HEK293 (cell line): ENCODE results near the gene SRSF9.

Source experiments
- GFI1B ChIP-seq: fragments of 450-650 bp; formaldehyde crosslinking; IDR thresholded peaks from 2 replicates; pipeline ENCODE4 v1.5.1; 2016; ENCODE audit warnings: missing biosample characterization, missing genetic modification characterization
- HOXA7 ChIP-seq: sonication (generic); formaldehyde crosslinking; IDR thresholded peaks from 2 replicates; pipeline ENCODE4 v1.8.1; 2022; ENCODE audit warnings: missing genetic modification reagents, borderline replicate concordance
- KLF16 ChIP-seq: fragments of 450-650 bp; formaldehyde crosslinking; IDR thresholded peaks from 2 replicates; pipeline ENCODE4 v1.5.1; 2017; ENCODE audit warnings: missing biosample characterization, missing genetic modification characterization
- MEIS1 ChIP-seq: sonication (generic); formaldehyde crosslinking; IDR thresholded peaks from 2 replicates; pipeline ENCODE4 v1.8.1; 2022; ENCODE audit warnings: missing genetic modification reagents, mild to moderate bottlenecking, borderline replicate concordance
- SALL2 ChIP-seq: fragments of 450-650 bp; formaldehyde crosslinking; IDR thresholded peaks from 2 replicates; pipeline ENCODE4 v1.5.0; 2017; ENCODE audit warnings: missing biosample characterization, mild to moderate bottlenecking, missing genetic modification characterization, borderline replicate concordance
- SCRT2 ChIP-seq: fragments of 450-650 bp; formaldehyde crosslinking; IDR thresholded peaks from 2 replicates; pipeline ENCODE4 v1.5.1; 2016; ENCODE audit warnings: missing biosample characterization, missing genetic modification characterization
- YY1 ChIP-seq: fragments of 450-650 bp; formaldehyde crosslinking; IDR thresholded peaks from 2 replicates; pipeline ENCODE4 v1.5.1; 2018; ENCODE audit warnings: missing biosample characterization, missing genetic modification characterization
- ZBTB20 ChIP-seq: fragments of 450-650 bp; formaldehyde crosslinking; IDR thresholded peaks from 2 replicates; pipeline ENCODE4 v1.5.1; 2016; ENCODE audit warnings: missing biosample characterization, missing genetic modification characterization
- ZBTB26 ChIP-seq: fragments of 450-650 bp; formaldehyde crosslinking; optimal IDR thresholded peaks from 2 replicates; pipeline ENCODE3; 2016; ENCODE audit warnings: missing biosample characterization, mild to moderate bottlenecking, missing genetic modification characterization
- ZBTB7A ChIP-seq: fragments of 450-650 bp; formaldehyde crosslinking; IDR thresholded peaks from 2 replicates; pipeline ENCODE4 v1.5.1; 2016; ENCODE audit warnings: low read depth, missing biosample characterization, missing genetic modification characterization
- ZFP37 ChIP-seq: fragments of 450-650 bp; formaldehyde crosslinking; IDR thresholded peaks from 2 replicates; pipeline ENCODE4 v1.5.1; 2016; ENCODE audit warnings: missing biosample characterization, missing genetic modification characterization
- ZFP41 ChIP-seq: fragments of 450-650 bp; formaldehyde crosslinking; IDR thresholded peaks from 2 replicates; pipeline ENCODE4 v1.5.1; 2016; ENCODE audit warnings: missing biosample characterization, missing genetic modification characterization, borderline replicate concordance
- ZIC2 ChIP-seq: fragments of 450-650 bp; formaldehyde crosslinking; IDR thresholded peaks from 2 replicates; pipeline ENCODE4 v1.5.1; 2016; ENCODE audit warnings: missing biosample characterization, missing genetic modification characterization
- ZNF10 ChIP-seq: fragments of 450-650 bp; formaldehyde crosslinking; IDR thresholded peaks from 2 replicates; pipeline ENCODE4 v1.5.1; 2017; ENCODE audit warnings: missing biosample characterization, missing genetic modification characterization
- ZNF114 ChIP-seq: fragments of 450-650 bp; formaldehyde crosslinking; IDR thresholded peaks from 2 replicates; pipeline ENCODE4 v1.5.0; 2017; ENCODE audit warnings: missing biosample characterization, missing genetic modification characterization
- ZNF140 ChIP-seq: fragments of 450-650 bp; formaldehyde crosslinking; IDR thresholded peaks from 2 replicates; pipeline ENCODE4 v1.5.1; 2016; ENCODE audit warnings: missing biosample characterization, missing genetic modification characterization
- ZNF146 ChIP-seq: fragments of 450-650 bp; formaldehyde crosslinking; IDR thresholded peaks from 2 replicates; pipeline ENCODE4 v1.5.1; 2016; ENCODE audit warnings: missing biosample characterization, missing genetic modification characterization
- ZNF155 ChIP-seq: fragments of 450-650 bp; formaldehyde crosslinking; IDR thresholded peaks from 2 replicates; pipeline ENCODE4 v1.5.1; 2016; ENCODE audit warnings: missing biosample characterization, missing genetic modification characterization
- ZNF184 ChIP-seq: fragments of 450-650 bp; IDR thresholded peaks from 2 replicates; pipeline ENCODE4 v1.5.1; 2018; ENCODE audit warnings: missing biosample characterization, mild to moderate bottlenecking, missing genetic modification characterization
- ZNF211 ChIP-seq: fragments of 450-650 bp; formaldehyde crosslinking; IDR thresholded peaks from 2 replicates; pipeline ENCODE4 v1.5.1; 2016; ENCODE audit warnings: low read depth, missing biosample characterization, missing genetic modification characterization
- ZNF248 ChIP-seq: fragments of 450-650 bp; formaldehyde crosslinking; IDR thresholded peaks from 2 replicates; pipeline ENCODE4 v1.5.1; 2017; ENCODE audit warnings: missing biosample characterization, missing genetic modification characterization
- ZNF433 ChIP-seq: fragments of 450-650 bp; formaldehyde crosslinking; IDR thresholded peaks from 2 replicates; pipeline ENCODE4 v1.5.1; 2016; ENCODE audit warnings: missing biosample characterization, missing genetic modification characterization, low read depth
- ZNF521 ChIP-seq: fragments of 450-650 bp; formaldehyde crosslinking; IDR thresholded peaks from 2 replicates; pipeline ENCODE4 v1.5.1; 2017; ENCODE audit warnings: missing biosample characterization, mild to moderate bottlenecking, missing genetic modification characterization
- ZNF560 ChIP-seq: fragments of 450-650 bp; formaldehyde crosslinking; IDR thresholded peaks from 2 replicates; pipeline ENCODE4 v1.5.1; 2017; ENCODE audit warnings: missing biosample characterization, missing genetic modification characterization, borderline replicate concordance
- ZNF585B ChIP-seq: fragments of 450-650 bp; formaldehyde crosslinking; IDR thresholded peaks from 2 replicates; pipeline ENCODE4 v1.5.1; 2016; ENCODE audit warnings: missing biosample characterization, missing genetic modification characterization
- ZNF624 ChIP-seq: fragments of 450-650 bp; formaldehyde crosslinking; IDR thresholded peaks from 2 replicates; pipeline ENCODE4 v1.5.1; 2017; ENCODE audit warnings: missing biosample characterization, missing genetic modification characterization
- ZNF626 ChIP-seq: fragments of 450-650 bp; sonication (Bioruptor Pico); formaldehyde crosslinking; IDR thresholded peaks from 2 replicates; pipeline ENCODE4 v1.5.1; 2018; ENCODE audit warnings: missing biosample characterization, missing genetic modification characterization, inconsistent platforms
- ZNF776 ChIP-seq: fragments of 450-650 bp; formaldehyde crosslinking; IDR thresholded peaks from 2 replicates; pipeline ENCODE4 v1.5.0; 2017; ENCODE audit warnings: missing biosample characterization, missing genetic modification characterization, borderline replicate concordance
- ZNF792 ChIP-seq: fragments of 450-650 bp; formaldehyde crosslinking; IDR thresholded peaks from 2 replicates; pipeline ENCODE4 v1.5.1; 2016; ENCODE audit warnings: missing biosample characterization, missing genetic modification characterization
- TF ChIP-seq, protein P1 (sequence below): fragments of 450-650 bp; formaldehyde crosslinking; IDR thresholded peaks from 2 replicates; pipeline ENCODE4 v1.5.1; 2016; ENCODE audit warnings: missing biosample characterization, missing genetic modification characterization
- TF ChIP-seq, protein P2 (sequence below): fragments of 450-650 bp; formaldehyde crosslinking; IDR thresholded peaks from 2 replicates; pipeline ENCODE4 v1.5.1; 2016; ENCODE audit warnings: missing biosample characterization, missing genetic modification characterization
- TF ChIP-seq, protein P3 (sequence below): fragments of 450-650 bp; formaldehyde crosslinking; IDR thresholded peaks from 2 replicates; pipeline ENCODE4 v1.5.1; 2017; ENCODE audit warnings: missing biosample characterization, missing genetic modification characterization
- TF ChIP-seq, protein P4 (sequence below): fragments of 450-650 bp; formaldehyde crosslinking; IDR thresholded peaks from 2 replicates; pipeline ENCODE4 v1.5.1; 2016; ENCODE audit warnings: missing biosample characterization, missing genetic modification characterization
- TF ChIP-seq, protein P5 (sequence below): fragments of 450-650 bp; formaldehyde crosslinking; IDR thresholded peaks from 2 replicates; pipeline ENCODE4 v1.5.1; 2016; ENCODE audit warnings: missing biosample characterization, missing genetic modification characterization

Gene SRSF9

DNA sequence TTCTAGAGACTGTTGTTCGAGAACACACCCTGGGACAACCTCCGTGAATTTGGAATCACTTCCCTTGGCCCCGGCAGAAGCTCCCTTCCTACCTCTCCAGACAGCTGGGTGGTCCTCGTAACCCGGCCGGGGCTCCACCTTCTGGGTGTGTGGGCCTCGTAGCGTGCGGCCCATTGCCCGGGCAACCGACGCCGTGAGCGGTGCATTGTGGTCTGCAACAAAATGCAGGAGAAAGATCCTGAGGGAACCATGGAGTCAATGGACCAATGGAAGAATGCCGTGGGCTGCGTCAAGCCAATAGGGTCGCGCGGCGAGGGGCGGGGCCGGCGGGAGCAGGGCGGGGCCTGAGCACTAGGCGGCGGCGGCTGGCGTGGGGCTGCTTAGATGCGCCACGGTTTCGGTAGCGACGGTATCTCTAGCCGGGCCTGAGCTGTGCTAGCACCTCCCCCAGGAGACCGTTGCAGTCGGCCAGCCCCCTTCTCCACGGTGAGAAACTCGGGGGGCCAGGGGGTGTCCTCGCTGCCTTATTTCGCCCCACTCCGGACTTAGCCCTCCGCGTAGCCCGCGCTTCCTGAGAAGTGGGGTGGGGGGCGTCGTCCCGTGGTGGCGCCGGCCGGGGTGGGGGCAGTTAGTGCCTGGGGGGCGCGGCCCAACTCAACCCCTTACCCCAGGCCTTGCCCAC is 26.3 kb upstream of the SRSF9 start, which contains the start of gene DYNLL1 (continued):
- TF ChIP-seq, protein P1, sequence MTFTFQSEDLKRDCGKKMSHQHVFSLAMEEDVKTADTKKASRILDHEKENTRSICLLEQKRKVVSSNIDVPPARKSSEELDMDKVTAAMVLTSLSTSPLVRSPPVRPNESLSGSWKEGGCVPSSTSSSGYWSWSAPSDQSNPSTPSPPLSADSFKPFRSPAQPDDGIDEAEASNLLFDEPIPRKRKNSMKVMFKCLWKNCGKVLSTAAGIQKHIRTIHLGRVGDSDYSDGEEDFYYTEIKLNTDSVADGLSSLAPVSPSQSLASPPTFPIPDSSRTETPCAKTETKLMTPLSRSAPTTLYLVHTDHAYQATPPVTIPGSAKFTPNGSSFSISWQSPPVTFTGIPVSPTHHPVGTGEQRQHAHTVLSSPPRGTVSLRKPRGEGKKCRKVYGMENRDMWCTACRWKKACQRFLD (tag by site-specific recombination), result no peak
- TF ChIP-seq ZNF792 (tag by site-specific recombination), result no peak
- TF ChIP-seq ZNF140, result no peak
- no peak for TF ChIP-seq HOXA7 (CRISPR knock-in tag)
- TF ChIP-seq ZNF433 (tag by site-specific recombination), result no peak
- no peak for TF ChIP-seq ZNF184
- no peak for TF ChIP-seq GFI1B (tag by site-specific recombination)
- TF ChIP-seq, protein P2, sequence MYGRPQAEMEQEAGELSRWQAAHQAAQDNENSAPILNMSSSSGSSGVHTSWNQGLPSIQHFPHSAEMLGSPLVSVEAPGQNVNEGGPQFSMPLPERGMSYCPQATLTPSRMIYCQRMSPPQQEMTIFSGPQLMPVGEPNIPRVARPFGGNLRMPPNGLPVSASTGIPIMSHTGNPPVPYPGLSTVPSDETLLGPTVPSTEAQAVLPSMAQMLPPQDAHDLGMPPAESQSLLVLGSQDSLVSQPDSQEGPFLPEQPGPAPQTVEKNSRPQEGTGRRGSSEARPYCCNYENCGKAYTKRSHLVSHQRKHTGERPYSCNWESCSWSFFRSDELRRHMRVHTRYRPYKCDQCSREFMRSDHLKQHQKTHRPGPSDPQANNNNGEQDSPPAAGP (tag by site-specific recombination), result no peak
- no peak for TF ChIP-seq ZNF626 (tag by site-specific recombination)
- no peak for TF ChIP-seq MEIS1 (CRISPR knock-in tag)
- no peak for TF ChIP-seq ZBTB20
- no peak for TF ChIP-seq ZNF521 (tag by site-specific recombination)
- no peak for TF ChIP-seq SALL2 (tag by site-specific recombination)
- TF ChIP-seq ZNF211 (tag by site-specific recombination), result no peak
- TF ChIP-seq, protein P3, sequence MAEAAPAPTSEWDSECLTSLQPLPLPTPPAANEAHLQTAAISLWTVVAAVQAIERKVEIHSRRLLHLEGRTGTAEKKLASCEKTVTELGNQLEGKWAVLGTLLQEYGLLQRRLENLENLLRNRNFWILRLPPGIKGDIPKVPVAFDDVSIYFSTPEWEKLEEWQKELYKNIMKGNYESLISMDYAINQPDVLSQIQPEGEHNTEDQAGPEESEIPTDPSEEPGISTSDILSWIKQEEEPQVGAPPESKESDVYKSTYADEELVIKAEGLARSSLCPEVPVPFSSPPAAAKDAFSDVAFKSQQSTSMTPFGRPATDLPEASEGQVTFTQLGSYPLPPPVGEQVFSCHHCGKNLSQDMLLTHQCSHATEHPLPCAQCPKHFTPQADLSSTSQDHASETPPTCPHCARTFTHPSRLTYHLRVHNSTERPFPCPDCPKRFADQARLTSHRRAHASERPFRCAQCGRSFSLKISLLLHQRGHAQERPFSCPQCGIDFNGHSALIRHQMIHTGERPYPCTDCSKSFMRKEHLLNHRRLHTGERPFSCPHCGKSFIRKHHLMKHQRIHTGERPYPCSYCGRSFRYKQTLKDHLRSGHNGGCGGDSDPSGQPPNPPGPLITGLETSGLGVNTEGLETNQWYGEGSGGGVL (tag by site-specific recombination), result no peak
- TF ChIP-seq YY1 (tag by site-specific recombination), result no peak
- no peak for TF ChIP-seq ZNF248 (tag by site-specific recombination)
- TF ChIP-seq ZNF146 (tag by site-specific recombination), result no peak
- no peak for TF ChIP-seq ZBTB7A
- no peak for TF ChIP-seq ZIC2
- TF ChIP-seq ZNF585B (tag by site-specific recombination), result no peak
- TF ChIP-seq ZBTB26, result peak; percentile 30
- TF ChIP-seq ZFP41, result no peak
- TF ChIP-seq ZNF560 (tag by site-specific recombination), result no peak
- TF ChIP-seq ZNF155 (tag by site-specific recombination), result no peak
- no peak for TF ChIP-seq ZNF10
- TF ChIP-seq ZNF624, result no peak
- TF ChIP-seq, protein P4, sequence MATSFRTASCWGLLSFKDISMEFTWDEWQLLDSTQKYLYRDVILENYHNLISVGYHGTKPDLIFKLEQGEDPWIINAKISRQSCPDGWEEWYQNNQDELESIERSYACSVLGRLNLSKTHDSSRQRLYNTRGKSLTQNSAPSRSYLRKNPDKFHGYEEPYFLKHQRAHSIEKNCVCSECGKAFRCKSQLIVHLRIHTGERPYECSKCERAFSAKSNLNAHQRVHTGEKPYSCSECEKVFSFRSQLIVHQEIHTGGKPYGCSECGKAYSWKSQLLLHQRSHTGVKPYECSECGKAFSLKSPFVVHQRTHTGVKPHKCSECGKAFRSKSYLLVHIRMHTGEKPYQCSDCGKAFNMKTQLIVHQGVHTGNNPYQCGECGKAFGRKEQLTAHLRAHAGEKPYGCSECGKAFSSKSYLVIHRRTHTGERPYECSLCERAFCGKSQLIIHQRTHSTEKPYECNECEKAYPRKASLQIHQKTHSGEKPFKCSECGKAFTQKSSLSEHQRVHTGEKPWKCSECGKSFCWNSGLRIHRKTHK (tag by site-specific recombination), result no peak
- peak; percentile 69 for TF ChIP-seq KLF16 (tag by site-specific recombination)
- TF ChIP-seq ZNF776 (tag by site-specific recombination), result no peak
- TF ChIP-seq ZNF114 (tag by site-specific recombination), result no peak
- TF ChIP-seq ZFP37, result no peak
- TF ChIP-seq, protein P5, sequence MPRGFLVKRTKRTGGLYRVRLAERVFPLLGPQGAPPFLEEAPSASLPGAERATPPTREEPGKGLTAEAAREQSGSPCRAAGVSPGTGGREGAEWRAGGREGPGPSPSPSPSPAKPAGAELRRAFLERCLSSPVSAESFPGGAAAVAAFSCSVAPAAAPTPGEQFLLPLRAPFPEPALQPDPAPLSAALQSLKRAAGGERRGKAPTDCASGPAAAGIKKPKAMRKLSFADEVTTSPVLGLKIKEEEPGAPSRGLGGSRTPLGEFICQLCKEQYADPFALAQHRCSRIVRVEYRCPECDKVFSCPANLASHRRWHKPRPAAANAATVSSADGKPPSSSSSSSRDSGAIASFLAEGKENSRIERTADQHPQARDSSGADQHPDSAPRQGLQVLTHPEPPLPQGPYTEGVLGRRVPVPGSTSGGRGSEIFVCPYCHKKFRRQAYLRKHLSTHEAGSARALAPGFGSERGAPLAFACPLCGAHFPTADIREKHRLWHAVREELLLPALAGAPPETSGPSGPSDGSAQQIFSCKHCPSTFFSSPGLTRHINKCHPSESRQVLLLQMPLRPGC (tag by site-specific recombination), result no peak
- TF ChIP-seq SCRT2 (tag by site-specific recombination), result no peak
